Measurements from ENCODE around the gene ABHD17C. TPM values are rescaled to one million over a fixed set of nuclear protein-coding genes. Genes with fewer than 3 reads are reported as not detected.

Gene ABHD17C
- total RNA-seq, 1 experiment from 2014 or later = 42.2 TPM

DNA sequence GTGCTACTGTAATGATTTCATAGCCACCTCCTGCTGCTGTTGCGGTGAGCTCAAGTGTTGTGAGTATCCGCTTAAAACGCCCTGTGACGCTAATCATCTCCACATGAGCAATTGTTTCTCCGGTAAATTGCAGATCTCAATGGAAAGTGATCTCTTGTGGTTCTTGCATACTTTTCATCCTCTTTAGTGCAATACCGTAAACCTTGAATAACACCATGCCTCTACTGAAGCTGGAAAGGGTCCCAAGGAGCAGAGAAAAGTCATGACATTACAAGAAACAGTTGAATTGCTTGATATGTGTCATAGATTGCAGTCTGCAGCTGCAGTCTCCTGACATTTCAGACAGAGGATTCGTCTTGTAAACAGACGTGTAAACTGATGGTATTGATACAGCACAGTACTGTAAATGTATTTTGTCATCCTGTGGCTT lies 78.0 kb downstream of the ABHD17C start:
- H3K4me1 ChIP-seq (replicated peaks; ENCODE audit: insufficient read depth) = peaks cover 28% of the 10 kb centered on the region
- H3K27ac ChIP-seq = no peak overlapping the region
- no peaks in the 10 kb centered on the region for H4K20me1 ChIP-seq (ENCODE audit: insufficient read depth)
- H3K36me3 ChIP-seq (ENCODE audit: low read depth) = no peaks in the 10 kb centered on the region
- intact Hi-C loops (cut with micrococcal nuclease; ENCODE audit: unreplicated experiment) = no loop called here
- ChIA-PET POLR2A (ENCODE audit: unreplicated experiment) (no interaction called here), CTCF (no interaction called here)
- H3K79me2 ChIP-seq (ENCODE audit: low read depth) = no peaks in the 10 kb centered on the region
- no peak overlapping the region for H3K4me2 ChIP-seq
- BruUV-seq (replicated peaks) = no TSS peak
- H2AFZ ChIP-seq = no peak overlapping the region
- no peak for DNase-seq
- no peaks in the 10 kb centered on the region for H3K9me2 ChIP-seq (ENCODE audit: insufficient read depth)
- peaks cover 30% of the 10 kb centered on the region for H3F3A ChIP-seq (ENCODE audit: insufficient read depth, low read depth)
- no peaks in the 10 kb centered on the region for H3K27me3 ChIP-seq (ENCODE audit: insufficient read depth, low read depth)
- no peak for TF ChIP-seq EZH2 (IDR thresholded peaks at IDR 0.05; ENCODE audit: low read depth)
- no peak for TF ChIP-seq CTCF (conservative IDR thresholded peaks at IDR 0.05)
- peaks cover 15% of the 10 kb centered on the region for H3K9me3 ChIP-seq (ENCODE audit: insufficient read depth, low read depth)
- no peak overlapping the region for H3K4me3 ChIP-seq

DNA sequence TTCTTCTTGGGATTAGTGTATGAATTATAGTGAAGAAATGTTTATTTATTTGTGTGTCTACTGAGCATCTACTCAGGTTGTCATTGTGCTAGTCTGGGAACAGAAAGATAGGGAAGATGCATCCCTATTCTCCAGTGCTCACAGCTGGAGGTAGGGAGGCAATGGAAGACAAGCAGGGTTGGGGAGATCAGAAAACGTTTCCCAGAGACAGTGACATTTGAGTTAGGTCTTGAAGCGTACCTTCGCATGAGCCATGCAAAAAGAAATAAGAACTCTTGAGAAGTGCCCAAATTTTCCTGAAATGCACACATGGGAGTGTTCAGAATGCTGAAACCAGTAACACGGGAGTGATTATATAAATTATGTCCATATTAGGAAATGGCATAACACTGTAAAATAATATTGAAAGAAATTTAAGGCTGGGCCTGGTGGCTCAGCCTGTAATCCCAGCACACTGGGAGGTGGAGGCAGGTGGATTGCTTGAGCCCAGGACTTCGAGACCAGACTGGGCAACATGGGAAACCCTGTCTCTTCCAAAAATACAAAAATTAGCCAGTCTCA lies 78.8 kb downstream of the ABHD17C start:
- Histone ChIP-seq H3K36me3 (ENCODE audit: low read depth) (no peaks in the 10 kb centered on the region), H3K27ac (no peak overlapping the region), H3K4me3 (no peak overlapping the region), H3K4me2 (no peak overlapping the region), H4K20me1 (ENCODE audit: insufficient read depth) (no peaks in the 10 kb centered on the region), H3K9me2 (ENCODE audit: insufficient read depth) (no peaks in the 10 kb centered on the region), H2AFZ (no peak overlapping the region), H3F3A (ENCODE audit: insufficient read depth, low read depth) (peaks cover 37% of the 10 kb centered on the region), H3K79me2 (ENCODE audit: low read depth) (no peaks in the 10 kb centered on the region), H3K27me3 (ENCODE audit: insufficient read depth, low read depth) (no peaks in the 10 kb centered on the region), H3K4me1 (replicated peaks; ENCODE audit: insufficient read depth) (peaks cover 34% of the 10 kb centered on the region), H3K9me3 (ENCODE audit: insufficient read depth, low read depth) (peaks cover 15% of the 10 kb centered on the region)
- TF ChIP-seq EZH2 (IDR thresholded peaks at IDR 0.05; ENCODE audit: low read depth) (no peak), CTCF (conservative IDR thresholded peaks at IDR 0.05) (no peak)
- ChIA-PET POLR2A (ENCODE audit: unreplicated experiment) (no interaction called here), CTCF (no interaction called here)
- no peak for DNase-seq
- no TSS peak for BruUV-seq (replicated peaks)
- intact Hi-C loops (cut with micrococcal nuclease; ENCODE audit: unreplicated experiment) = no loop called here

- Histone ChIP-seq H3K79me2 (ENCODE audit: low read depth) (no peaks in the 10 kb centered on the region), H3K4me2 (no peak overlapping the region), H3K27ac (no peak overlapping the region), H2AFZ (no peak overlapping the region), H3K36me3 (ENCODE audit: low read depth) (no peaks in the 10 kb centered on the region), H3K9me2 (ENCODE audit: insufficient read depth) (no peaks in the 10 kb centered on the region), H4K20me1 (ENCODE audit: insufficient read depth) (no peaks in the 10 kb centered on the region), H3K9me3 (ENCODE audit: insufficient read depth, low read depth) (peaks cover 15% of the 10 kb centered on the region), H3K27me3 (ENCODE audit: insufficient read depth, low read depth) (no peaks in the 10 kb centered on the region), H3F3A (ENCODE audit: insufficient read depth, low read depth) (peaks cover 37% of the 10 kb centered on the region), H3K4me3 (no peak overlapping the region), H3K4me1 (replicated peaks; ENCODE audit: insufficient read depth) (peaks cover 34% of the 10 kb centered on the region)
- DNase-seq = no peak
- TF ChIP-seq CTCF (conservative IDR thresholded peaks at IDR 0.05) = no peak
- no peak for TF ChIP-seq EZH2 (IDR thresholded peaks at IDR 0.05; ENCODE audit: low read depth)
- intact Hi-C loops (cut with micrococcal nuclease; ENCODE audit: unreplicated experiment) = no loop called here
- BruUV-seq (replicated peaks) = no TSS peak
- ChIA-PET POLR2A (ENCODE audit: unreplicated experiment) (no interaction called here), CTCF (no interaction called here)
These were observed 79.4 kb downstream of the ABHD17C start for GRCh38 chr15:80774486-80774885.

All from PC-9 (cell line).